T-helper 2 cell (primary cell): Measurements from ENCODE around the gene REPS1.
A peak's percentile ranks its signal among the peaks of the same experiment; 100 is the strongest.
"Not testable (repeated sequence)": the region's sequence is repeated elsewhere in the genome, so short reads cannot be mapped to it uniquely, and the experiment has no call there.

Experiments used
- DNase-seq, 5 experiments: peaks; one replicate each; pipeline versions ENCODE4 v3.0.0 to v3.0.0-alpha.2; 2012 to 2022
- total RNA-seq, 2 donors: gene quantifications; one replicate each; lab custom pipeline; 2026; lab: John Stamatoyannopoulos, UW

Gene REPS1
- 88.5 to 93.5 reads per million in 2 donors for total RNA-seq

DNA sequence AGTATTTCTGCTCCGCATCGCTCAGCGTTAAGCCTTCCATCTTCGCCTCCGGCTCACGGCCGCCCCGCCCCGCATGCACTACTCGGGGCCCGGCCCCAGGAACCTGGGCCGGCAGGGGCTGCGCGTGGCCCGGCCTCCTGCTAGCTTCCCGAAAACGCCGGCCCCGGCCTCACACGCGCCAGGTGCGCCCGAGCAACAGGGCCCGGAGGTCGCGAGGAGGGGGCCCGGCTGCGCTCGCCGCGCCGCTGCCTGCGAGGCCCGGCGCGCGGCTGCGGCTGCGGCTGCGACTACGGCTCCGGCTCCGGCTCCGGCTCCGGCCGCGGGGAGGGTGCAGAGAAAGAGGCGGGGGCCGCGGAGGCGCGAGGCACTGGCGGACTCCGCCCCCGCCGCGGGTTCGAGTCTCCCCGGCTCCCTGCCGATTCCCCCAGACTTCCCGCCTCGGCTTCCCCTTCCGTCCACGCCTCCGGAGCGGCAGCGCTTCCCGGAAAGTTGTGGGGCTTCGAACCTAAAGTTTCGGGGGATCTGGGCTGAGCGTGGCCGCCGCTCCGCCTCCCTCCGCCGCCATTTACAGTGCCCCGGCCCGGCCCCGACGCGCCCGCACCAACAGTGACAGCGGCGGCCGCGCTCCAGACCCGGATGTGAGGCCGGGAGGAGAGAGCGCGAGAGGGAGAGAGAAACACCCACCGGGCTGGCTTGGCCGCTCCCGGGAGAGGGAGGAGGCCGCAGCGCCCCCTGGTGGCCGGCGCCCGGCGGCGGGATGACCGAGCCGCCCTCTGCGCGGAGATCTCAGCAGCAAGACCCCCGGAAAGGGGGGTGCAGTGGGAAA is at the start of gene REPS1:
REPS1 (minus strand) TSS at position 611 of the 826 bp plus-strand sequence; CDS start at position 40, 571 bp downstream.
- DNase-seq = peak; percentile 84 to 94 (median 86)

DNA sequence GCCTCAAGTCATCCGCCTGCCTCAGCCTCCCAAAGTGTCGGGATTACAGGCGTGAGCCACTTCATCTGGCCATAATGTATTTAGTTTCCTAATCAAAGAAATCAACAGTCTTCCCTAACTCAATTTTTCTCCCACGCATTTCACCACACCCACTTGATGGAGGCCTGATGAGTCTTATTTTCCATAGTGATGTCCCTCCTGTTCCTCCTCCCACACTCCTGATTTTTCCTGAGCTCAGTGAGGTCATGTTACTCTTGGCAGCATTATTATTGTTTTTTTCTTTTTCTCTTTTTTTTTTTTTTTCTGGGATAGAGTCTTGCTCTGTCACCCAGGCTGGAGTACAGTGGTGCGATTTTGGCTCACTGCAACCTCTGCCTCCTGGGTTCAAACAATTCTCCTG is 49.4 kb upstream of the REPS1 start:
- DNase-seq = no peak

DNA sequence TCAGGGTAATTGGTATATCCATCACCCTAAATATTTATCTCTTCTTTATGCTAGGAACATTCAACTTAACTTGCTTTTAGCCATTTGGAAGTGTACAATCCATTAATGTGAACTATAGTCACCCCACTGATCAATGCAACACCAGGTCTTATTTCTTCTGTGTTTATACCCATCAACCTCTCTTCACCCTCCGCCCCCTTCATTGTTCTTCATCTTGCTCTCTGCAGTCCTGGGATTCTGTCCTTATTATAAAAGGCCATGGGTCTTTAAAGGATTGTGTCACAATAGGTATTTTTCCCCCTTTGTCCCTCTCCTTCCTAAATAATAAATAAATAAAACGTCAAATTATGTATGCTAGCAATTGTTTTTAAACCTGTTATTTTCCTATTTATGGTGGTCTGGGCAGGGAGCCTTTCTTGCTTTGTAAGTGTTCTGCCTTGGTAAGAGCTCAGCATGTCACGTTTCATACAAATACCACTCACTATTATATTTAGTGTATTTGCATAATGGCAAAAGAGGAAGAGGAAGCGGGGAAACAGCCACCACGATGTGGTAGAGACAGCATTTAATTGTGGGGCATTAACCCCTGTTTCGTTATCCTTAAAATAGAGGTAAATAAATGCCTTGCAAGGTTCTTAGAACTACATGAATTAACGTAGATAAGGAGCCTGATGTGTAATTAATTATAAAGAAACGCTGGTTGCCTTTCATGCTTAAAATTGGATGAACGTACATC is 42.3 kb upstream of the REPS1 start:
- DNase-seq = peak in 1 of 5 experiments; percentile 76

DNA sequence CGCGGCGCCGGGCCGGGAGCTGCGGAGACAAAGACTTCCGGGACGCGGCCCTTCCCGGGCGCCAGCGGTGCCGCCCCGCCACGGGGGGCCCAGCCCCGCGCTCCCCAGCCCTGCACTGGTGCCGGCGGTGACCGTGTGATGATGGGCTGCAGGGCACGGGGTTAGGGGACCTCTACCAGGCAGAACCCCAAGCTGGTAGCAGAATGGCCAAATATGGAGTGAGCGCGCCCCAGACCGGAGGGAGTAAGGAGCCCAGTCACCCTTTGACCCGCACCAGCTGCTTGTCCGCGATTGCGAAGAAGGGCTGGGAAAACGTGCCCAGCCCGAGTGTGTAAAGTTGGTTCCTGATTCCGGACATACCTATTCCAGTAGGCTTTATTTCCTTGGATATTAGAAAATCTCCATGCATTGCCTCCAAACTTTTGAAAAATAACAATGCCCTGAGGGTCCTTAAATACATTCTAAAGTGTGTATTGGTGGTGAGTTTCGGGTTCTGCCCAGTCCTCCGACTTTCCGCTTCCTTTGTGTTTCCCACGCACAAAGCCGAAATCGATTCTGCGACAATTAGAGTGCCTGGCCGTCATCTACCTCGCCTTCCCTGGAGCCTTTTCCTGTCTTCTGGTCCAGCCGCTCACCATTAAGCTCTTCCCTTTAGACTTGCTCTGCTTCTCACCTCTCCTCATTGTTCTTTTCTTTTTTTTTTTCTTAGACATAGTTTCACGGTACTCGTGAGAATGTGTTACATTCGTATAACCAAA is 41.6 kb upstream of the REPS1 start:
- DNase-seq = peak in 4 of 5 experiments; percentile 5 to 9 (median 9)

DNA sequence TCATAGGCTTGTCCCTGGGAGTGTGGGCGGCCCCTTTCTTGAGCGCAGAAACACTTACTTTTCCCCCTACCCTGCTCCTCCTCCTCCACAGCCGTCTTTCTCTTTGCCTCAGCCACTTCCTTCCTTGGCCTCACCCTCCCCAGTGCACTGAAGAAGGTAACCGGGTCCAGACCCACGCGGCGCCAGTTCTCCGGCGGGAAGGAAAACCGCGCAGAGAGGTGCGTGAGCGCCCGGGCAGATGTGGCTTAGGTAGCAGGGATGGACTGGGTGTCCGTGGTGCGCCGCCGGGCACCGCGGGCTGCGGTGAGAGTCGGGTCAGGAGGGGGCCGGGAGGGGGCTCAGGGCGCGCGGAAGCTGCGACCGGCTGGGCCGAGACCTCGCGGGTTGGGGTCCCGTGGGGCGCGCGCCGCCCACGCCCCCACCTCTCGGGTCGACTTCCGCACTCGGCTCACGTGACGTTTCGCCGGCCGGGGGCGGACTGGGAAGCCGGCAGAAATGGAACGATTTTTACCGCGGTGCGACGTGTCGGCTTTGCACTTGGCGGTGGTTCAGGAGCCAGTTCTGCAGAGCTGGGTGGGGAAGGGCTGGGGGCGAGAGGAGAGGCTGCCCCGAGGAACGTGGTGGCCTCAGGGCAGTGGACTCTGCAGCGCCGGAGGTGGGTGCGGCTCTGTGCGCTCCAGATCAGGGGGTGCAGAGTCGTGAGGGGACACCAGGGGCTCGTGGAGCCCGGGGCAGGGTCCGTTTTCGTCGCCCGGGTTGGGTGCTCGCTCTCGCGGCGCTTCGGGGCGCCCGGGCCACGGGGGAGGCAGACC is 40.8 kb upstream of the REPS1 start, which contains the start of gene ABRACL:
ABRACL (plus strand) TSS at position 88 of the 812 bp plus-strand sequence. CDS start 5,416 bp downstream, outside the sequence.
- DNase-seq = peak; percentile 43 to 91 (median 68)

DNA sequence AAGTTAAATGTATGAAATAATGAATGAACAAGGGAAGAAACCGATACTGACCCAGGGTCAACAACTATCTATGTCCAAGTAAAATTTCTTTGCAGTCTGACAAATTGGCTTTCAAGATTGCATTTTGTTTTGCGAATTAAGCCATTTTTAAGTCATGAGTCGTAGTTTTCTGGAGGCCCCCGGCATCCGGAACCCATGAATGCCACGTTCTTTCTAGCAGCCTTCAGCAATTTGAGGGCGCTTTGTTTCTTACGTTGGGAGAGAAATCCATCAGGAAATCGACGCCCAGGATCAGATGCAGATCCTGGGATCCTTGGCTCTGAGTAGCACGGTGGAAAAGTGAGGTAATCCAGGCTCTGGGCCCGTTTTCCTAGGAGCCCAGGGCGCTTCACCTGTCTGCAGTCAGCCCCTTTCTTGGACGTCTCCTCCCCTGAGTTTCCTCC is 40.2 kb upstream of the REPS1 start:
- DNase-seq = no peak

DNA sequence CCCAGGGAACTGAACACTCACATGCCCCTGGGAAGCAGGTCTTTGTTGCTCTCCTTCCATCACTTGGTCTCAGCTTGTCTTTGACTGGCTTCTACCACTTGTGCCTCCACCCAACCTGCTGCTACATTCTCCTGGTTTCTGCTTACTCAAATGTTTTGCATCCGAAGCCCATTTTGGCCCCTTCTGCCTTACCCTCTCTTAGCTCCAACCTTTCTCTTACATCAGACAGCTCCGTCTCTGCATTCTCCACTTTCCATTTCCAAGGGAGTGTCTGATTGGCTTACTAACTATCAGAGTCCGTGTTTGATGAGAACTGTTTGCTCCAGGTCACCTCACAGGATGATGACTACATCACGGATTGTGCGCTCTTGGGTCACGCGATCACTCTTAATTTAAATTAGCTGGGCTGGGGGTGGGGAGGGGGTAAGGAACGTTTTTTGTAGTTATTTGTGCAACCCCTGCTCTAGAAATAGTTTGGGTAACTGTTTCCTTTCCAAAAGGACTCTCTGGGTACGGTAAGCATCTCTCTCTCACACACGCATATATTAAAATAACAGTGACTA is 39.6 kb upstream of the REPS1 start:
- DNase-seq = peak in 3 of 5 experiments; percentile 6 to 87 (median 24)

DNA sequence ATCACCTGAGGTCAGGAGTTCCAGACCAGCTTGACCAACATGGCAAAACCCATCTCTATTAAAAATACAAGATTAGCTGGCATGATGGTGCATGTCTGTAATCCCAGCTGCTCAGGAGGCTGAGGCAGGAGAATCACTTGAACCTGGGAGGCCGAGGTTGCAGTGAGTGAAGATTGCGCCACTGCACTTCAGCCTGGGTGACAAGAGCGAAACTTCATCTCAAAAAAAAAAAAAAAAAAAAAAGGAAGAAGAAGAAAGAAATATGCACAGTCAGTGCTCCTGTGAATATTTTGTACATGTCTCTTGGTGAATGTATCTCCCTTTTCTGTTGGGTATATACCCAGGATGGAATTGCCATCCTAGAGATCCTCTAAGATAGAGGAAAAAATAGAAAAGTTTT is 37.4 kb upstream of the REPS1 start:
- not testable (repeated sequence) for DNase-seq

GRCh38 chr6:139020689-139021088 is 32.6 kb upstream of the REPS1 start:
- DNase-seq = no peak

- DNase-seq = no peak
Measured at GRCh38 chr6:139019722-139020121, 31.7 kb upstream of the REPS1 start.

DNA sequence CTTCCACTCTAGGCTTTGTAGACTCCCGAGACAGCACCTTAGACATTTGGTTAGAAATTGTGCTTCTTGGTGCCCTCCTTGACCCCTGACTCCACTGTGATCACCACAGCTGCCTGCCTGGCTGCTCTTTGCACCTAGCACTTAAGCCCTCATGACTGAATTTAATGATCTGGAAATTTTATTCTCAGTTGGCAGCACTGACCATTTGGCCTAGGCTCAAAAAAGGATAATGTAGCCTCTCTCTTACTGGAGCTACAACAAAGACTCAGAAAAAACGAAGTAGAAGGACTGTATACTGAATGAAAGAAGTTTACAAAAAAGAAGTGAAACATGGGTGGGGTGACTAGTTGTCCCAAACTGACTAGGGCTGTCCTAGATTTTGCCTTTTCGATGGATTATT is 29.2 kb upstream of the REPS1 start:
- no peak for DNase-seq

GRCh38 chr6:139016337-139017213 is 28.5 kb upstream of the REPS1 start:
- DNase-seq = no peak

DNA sequence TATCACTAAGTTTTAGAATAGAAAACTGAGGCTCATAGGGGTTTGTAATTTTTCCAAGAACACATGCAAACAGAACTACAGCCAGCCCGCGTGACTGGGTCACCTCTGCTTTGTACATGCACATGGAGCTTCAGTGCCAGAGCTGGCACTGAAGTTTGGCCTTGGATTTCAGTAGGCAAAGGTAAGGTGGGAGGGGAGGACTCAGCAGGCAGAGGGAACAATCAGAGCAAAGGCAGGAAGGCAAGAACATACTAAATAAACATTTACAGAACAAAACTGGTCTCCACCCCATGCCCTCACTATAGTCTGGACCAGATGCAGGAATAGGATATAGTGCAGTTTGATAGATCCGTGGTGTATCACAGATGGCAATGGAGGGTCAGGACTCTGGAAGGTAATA is 26.9 kb upstream of the REPS1 start:
- no peak for DNase-seq

DNA sequence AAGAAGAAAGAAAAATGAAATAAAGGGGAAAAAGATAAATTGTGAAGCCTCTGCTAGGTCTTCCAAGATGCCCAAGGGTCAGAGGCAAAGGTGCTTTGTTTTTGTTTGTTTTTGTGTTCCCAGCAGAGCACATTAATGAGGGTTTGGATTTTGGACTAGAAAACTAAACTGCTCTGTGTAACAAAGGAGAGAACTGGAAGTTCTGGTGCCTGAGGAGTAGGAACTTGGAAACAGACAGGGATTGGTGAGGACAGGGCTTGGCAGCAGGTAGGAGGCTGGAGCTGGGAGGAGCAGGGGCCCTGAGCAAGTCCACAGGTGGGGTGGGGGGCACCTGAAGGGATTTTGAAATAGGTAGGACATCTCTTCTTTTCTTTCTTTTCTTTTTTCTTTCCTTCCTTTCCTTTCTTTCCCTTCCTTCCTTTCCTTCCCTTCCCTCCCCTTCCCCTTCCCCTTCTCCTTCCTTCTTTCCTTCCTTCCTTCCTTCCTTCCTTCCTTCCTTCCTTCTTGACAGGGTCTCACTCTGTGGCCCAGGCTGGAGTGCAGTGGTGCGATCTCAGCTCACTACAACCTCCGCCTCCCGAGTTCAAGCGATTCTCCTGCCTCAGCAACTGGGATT is 25.2 kb upstream of the REPS1 start:
- DNase-seq = no peak

- no peak for DNase-seq
Measured at GRCh38 chr6:139011980-139012379, 23.9 kb upstream of the REPS1 start.

DNA sequence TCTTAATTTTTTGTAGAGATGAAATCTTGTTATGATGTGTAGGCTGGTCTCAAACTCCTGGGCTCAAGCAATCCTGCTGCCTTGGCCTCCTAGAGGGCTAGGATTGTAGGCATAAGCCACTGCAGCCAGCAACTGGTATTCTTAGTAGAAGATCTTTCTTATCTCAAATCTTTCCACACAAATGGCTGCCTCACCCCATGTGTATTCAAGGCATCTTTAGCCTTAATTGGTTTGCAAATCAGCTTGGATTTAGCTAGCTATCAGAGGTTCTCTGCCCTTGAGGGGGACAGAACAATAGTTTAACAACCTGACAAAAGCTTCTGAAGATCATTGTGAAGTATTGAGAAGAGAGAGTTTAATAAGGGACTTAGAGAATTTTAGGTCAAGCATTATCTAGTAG is 22.6 kb upstream of the REPS1 start:
- no peak for DNase-seq

DNA sequence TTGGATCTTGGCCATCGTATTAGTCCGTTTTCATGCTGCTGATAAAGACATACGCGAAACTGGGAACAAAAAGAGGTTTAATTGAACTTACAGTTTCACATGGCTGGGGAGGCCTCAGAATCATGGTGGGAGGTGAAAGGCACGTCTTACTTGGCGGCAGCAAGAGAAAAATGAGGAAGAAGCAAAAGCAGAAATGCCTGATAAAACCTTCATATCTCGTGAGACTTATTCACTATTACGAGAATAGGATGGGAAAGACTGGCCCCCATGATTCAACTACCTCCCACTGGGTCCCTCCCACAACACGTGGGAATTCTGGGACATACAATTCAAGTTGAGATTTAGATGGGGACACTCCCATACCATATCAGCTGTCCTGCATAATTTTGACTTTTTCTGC is 20.1 kb upstream of the REPS1 start:
- no peak for DNase-seq

GRCh38 chr6:139007428-139007827 is 19.4 kb upstream of the REPS1 start:
- no peak for DNase-seq

GRCh38 chr6:139006477-139006876 is 18.4 kb upstream of the REPS1 start:
- no peak for DNase-seq

DNA sequence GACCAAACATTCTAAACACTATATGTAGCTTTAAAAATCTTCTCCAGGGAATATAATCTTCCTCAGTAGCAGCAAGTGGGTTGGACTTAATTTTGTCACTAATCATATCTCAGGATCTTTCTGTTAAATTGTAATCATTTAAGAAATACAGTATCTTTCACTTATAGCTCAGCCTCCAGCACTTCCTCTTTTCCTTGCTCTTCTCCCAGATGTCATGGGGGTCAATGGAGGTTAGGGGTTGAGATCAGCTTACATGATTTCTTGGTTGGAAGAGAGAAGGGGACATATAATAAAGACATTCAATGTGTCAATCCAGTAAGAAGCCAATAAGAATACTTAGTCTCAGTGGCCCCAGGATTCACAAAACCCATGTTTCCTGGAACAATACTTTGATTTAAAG is 15.7 kb upstream of the REPS1 start:
- no peak for DNase-seq
